Cardiac fibroblast (primary cell): ENCODE results near the gene TMEM182.

Experiments
- DNase-seq, 2 donors: peaks; one replicate each; pipeline versions ENCODE4 v3.0.0 to v3.0.0-alpha.2; 2010; ENCODE audit warnings: low read depth in 2 of 2
- H3K4me3 ChIP-seq, 2 donors: replicated peaks in 1 of 2; 1 replicate in 1 of 2; 2 replicates in 1 of 2; pipeline ENCODE4 v1.5.1; 2011; ENCODE audit warnings: low read depth in 2 of 2, low read length in 2 of 2, mild to moderate bottlenecking in 2 of 2, moderate library complexity in 1 of 2
- TF ChIP-seq, protein P1 (sequence below): IDR thresholded peaks from one replicate; pipeline ENCODE4 v1.5.1; 2011; ENCODE audit warnings: low read depth, mild to moderate bottlenecking, low read length, inconsistent platforms

The TMEM182 gene

GRCh38 chr2:102748107-102748506 is 13.7 kb upstream of the TMEM182 start:
- H3K4me3 ChIP-seq = no peak overlapping the region
- TF ChIP-seq, protein P1, sequence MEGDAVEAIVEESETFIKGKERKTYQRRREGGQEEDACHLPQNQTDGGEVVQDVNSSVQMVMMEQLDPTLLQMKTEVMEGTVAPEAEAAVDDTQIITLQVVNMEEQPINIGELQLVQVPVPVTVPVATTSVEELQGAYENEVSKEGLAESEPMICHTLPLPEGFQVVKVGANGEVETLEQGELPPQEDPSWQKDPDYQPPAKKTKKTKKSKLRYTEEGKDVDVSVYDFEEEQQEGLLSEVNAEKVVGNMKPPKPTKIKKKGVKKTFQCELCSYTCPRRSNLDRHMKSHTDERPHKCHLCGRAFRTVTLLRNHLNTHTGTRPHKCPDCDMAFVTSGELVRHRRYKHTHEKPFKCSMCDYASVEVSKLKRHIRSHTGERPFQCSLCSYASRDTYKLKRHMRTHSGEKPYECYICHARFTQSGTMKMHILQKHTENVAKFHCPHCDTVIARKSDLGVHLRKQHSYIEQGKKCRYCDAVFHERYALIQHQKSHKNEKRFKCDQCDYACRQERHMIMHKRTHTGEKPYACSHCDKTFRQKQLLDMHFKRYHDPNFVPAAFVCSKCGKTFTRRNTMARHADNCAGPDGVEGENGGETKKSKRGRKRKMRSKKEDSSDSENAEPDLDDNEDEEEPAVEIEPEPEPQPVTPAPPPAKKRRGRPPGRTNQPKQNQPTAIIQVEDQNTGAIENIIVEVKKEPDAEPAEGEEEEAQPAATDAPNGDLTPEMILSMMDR = no peak
- no peak for DNase-seq

DNA sequence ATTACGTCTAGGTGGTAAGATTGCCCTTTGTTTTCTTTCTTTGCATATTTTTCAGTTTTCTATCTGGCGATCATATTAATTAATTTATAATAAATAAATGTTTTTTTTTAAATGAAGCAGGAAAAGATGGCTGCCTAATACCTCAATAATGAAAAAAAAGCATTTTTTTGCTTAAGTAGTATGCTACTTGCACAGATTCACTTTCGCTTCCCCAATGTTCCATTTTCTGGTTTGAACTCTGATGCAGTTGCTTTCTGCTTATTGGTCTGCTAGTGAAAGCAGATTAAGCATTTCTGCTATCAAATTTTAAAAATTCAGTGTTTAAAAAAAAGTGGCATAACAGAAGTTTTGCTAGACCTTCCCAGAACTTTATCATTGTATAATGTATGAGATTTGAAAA is 11.9 kb upstream of the TMEM182 start:
- TF ChIP-seq, protein P1 = no peak
- no peak for DNase-seq
- H3K4me3 ChIP-seq = no peak overlapping the region

- TF ChIP-seq, protein P1 = peak; percentile 64
- peak; percentile 66 to 72 for DNase-seq
- no peak overlapping the region for H3K4me3 ChIP-seq
These were observed 8.2 kb upstream of the TMEM182 start for GRCh38 chr2:102753563-102754159.

DNA sequence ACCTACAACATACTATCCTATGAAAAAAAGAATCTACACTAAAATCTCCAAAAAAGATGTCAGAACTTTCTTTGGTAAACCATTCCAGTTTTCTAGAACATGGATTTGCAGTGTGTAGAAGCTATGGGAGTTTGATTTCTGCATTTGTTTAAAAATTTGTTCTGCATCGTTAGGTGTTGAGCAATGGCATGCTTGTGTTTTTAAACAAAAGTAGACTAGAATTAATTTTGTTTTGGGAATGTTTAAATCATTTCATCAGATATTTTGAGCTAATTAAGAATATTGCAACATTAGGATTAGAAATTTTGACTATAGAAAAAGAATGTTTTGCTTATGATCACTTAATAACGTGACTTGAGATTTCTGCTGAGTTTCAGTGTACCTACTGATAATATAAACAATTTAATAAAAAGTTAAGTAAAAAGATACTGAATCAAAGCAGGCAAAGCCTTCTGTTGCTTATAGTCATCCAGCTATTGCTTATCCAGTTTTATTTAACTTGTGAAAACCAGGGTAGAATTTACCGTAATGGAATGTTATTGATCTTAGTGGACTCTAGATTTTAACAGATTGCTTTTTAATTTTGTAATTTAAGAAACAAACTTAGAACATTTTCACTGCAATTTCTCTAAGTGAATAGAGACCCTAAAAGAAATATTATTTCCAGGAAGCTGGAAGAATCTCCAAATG is 7.2 kb upstream of the TMEM182 start:
- H3K4me3 ChIP-seq = no peak overlapping the region
- no peak for DNase-seq
- TF ChIP-seq, protein P1 = no peak

DNA sequence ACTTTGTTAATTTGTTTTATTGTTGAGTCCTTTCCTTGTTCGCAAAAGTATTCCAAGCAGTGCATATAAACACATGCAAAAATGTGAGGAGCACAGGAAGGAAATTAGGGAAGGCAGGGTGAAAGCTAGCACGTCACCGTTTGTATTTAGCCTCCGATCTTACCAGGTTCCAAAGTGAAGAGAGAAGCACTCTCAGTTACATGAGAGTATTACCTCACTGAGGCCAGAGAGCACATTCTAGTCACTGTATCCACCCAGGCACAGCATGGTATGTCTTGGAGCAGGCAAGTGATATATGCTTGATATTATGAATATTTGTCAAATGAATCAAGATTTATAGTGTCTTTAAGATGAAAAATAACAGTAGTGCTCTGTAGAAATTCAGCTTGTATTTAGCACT is 6.5 kb upstream of the TMEM182 start:
- TF ChIP-seq, protein P1 = no peak
- H3K4me3 ChIP-seq = no peak overlapping the region
- no peak for DNase-seq

DNA sequence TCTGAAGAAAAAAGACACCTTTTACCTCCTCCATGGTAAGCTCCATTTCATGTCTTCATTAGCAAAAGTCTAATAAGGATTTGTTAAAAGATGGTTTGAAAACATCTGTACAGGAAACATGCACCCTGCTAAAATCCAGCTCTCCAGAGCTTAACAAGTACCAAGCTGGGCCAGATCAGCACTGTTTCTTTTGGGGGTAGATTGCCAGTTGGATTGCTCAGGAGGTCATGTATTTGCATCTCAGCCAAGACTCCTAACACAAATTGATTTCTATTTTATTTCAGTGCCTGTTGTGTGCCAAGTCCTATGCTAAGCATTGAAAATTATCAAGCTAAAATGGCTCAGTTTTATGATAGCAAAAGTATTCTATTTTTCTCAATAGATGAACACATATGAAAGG is 3.4 kb upstream of the TMEM182 start:
- TF ChIP-seq, protein P1 = no peak
- H3K4me3 ChIP-seq = no peak overlapping the region
- DNase-seq = no peak

GRCh38 chr2:102764083-102764482 is 2.3 kb downstream of the TMEM182 start:
- DNase-seq = peak in 1 of 2 donors; percentile 33
- H3K4me3 ChIP-seq = no peak overlapping the region
- TF ChIP-seq, protein P1 = no peak
